DND-41 (cell line): ENCODE measurements around the gene IFI27L2.

Source experiments
- ATAC-seq: fragments of 200-7000 bp; cut with Tn5 transposase; 3 replicates; pipeline ENCODE4 v1.9.1; 2021; ENCODE audit warnings: low read depth; ENCODE audit not compliant: insufficient read depth
- DNase-seq: peaks from one replicate; pipeline ENCODE4 v3.0.0-alpha.2; 2020
- H2AFZ ChIP-seq: 2 replicates; pipeline ENCODE4 v1.6.0; 2012; ENCODE audit warnings: low read depth, low read length
- H3K27ac ChIP-seq: 2 replicates; pipeline ENCODE4 v1.5.1; 2012; ENCODE audit warnings: low read length, inconsistent platforms
- H3K27me3 ChIP-seq: fragments of 200-600 bp; sonication (generic); 2 replicates; pipeline ENCODE4 v1.6.0; 2012; ENCODE audit warnings: low read length, mild to moderate bottlenecking, inconsistent platforms; ENCODE audit not compliant: insufficient read depth, poor library complexity
- H3K36me3 ChIP-seq: 2 replicates; pipeline ENCODE4 v1.5.1; 2012; ENCODE audit warnings: low read length, inconsistent platforms; ENCODE audit not compliant: insufficient read depth
- H3K4me1 ChIP-seq: 2 replicates; pipeline ENCODE4 v1.5.1; 2012; ENCODE audit warnings: mild to moderate bottlenecking, low read length; ENCODE audit not compliant: insufficient read depth
- H3K4me2 ChIP-seq: 2 replicates; pipeline ENCODE4 v1.6.0; 2012; ENCODE audit warnings: mild to moderate bottlenecking, moderate library complexity, low read length, inconsistent platforms; ENCODE audit not compliant: insufficient read depth
- H3K4me3 ChIP-seq, 2 experiments: fragments of 200-600 bp in 1 of 2; shearing (Covaris generic) in 1 of 2; 2 replicates each; pipeline ENCODE4 v1.5.1; 2012 to 2016; ENCODE audit warnings: inconsistent platforms in 2 of 2, low read length in 2 of 2, mild to moderate bottlenecking in 2 of 2, low read depth in 1 of 2, moderate library complexity in 1 of 2
- H3K79me2 ChIP-seq: 2 replicates; pipeline ENCODE4 v1.6.0; 2012; ENCODE audit warnings: low read length, inconsistent platforms; ENCODE audit not compliant: insufficient read depth
- H3K9ac ChIP-seq: 2 replicates; pipeline ENCODE4 v1.6.0; 2012; ENCODE audit warnings: low read depth, mild to moderate bottlenecking, inconsistent platforms, low read length, moderate library complexity
- H3K9me3 ChIP-seq: 2 replicates; pipeline ENCODE4 v1.5.1; 2012; ENCODE audit warnings: low read length, moderate library complexity, mild to moderate bottlenecking, inconsistent platforms; ENCODE audit not compliant: insufficient read depth, severe bottlenecking
- H4K20me1 ChIP-seq: 2 replicates; pipeline ENCODE4 v1.6.0; 2012; ENCODE audit warnings: low read length; ENCODE audit not compliant: insufficient read depth
- EZH2 ChIP-seq: IDR thresholded peaks from 3 replicates; pipeline ENCODE4 v1.6.1; 2012; ENCODE audit warnings: borderline replicate concordance, low read depth, mild to moderate bottlenecking, moderate library complexity, low read length, inconsistent platforms; ENCODE audit not compliant: severe bottlenecking
- TF ChIP-seq, protein P1 (sequence below): IDR thresholded peaks from 2 replicates; pipeline ENCODE4 v1.5.1; 2012; ENCODE audit warnings: borderline replicate concordance, low read length, moderate library complexity, mild to moderate bottlenecking; ENCODE audit not compliant: poor library complexity, severe bottlenecking; ENCODE audit errors: extremely low read depth

The IFI27L2 gene

DNA sequence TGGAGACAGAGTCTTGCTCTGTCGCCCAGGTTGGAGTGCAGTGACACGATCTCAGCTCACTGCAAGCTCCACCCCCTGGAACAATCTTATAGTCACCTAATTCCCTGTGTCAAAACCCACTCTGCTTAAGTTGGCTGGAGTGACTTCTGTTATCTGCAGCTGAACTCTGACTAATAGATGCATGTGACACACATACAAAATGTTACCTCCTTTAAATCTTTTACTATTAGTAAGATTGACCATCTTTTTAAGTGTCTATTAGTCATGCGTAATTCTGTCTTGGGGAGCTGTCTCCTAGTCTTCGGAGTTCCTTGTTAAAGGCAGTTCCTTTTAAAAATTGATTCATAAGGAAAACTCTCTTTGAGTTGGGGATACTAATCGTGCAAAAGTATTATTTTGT lies 40.9 kb downstream of the IFI27L2 start:
- TF ChIP-seq EZH2 = no peak
- TF ChIP-seq, protein P1, sequence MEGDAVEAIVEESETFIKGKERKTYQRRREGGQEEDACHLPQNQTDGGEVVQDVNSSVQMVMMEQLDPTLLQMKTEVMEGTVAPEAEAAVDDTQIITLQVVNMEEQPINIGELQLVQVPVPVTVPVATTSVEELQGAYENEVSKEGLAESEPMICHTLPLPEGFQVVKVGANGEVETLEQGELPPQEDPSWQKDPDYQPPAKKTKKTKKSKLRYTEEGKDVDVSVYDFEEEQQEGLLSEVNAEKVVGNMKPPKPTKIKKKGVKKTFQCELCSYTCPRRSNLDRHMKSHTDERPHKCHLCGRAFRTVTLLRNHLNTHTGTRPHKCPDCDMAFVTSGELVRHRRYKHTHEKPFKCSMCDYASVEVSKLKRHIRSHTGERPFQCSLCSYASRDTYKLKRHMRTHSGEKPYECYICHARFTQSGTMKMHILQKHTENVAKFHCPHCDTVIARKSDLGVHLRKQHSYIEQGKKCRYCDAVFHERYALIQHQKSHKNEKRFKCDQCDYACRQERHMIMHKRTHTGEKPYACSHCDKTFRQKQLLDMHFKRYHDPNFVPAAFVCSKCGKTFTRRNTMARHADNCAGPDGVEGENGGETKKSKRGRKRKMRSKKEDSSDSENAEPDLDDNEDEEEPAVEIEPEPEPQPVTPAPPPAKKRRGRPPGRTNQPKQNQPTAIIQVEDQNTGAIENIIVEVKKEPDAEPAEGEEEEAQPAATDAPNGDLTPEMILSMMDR = no peak
- Histone ChIP-seq H2AFZ (no peak overlapping the region), H3K27ac (no peak overlapping the region), H3K4me3 (no peak overlapping the region), H4K20me1 (no peaks in the 10 kb centered on the region), H3K9ac (no peak overlapping the region), H3K4me2 (no peak overlapping the region), H3K79me2 (no peaks in the 10 kb centered on the region), H3K4me1 (no peaks in the 10 kb centered on the region), H3K36me3 (no peaks in the 10 kb centered on the region), H3K9me3 (no peaks in the 10 kb centered on the region), H3K27me3 (no peaks in the 10 kb centered on the region)
- ATAC-seq = no peak
- DNase-seq = no peak

DNA sequence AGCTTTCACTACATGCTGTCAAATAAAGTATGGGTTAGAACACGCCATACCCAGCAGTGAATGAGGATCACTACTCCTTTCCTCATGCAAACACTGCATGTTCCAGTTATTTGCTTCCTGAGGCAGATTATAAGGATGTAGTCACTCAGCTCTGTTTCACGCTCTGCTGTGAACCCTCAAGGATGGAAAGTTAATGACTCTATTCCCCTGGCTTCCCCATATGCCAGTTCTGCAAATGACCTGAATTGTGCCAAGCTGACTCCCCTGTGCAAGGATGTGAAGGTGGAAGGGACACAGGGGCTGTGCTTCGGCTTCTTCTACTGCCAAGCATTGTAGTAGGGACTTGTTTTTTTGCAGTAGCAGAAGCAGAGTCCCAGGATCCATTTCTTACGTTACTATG lies 41.5 kb downstream of the IFI27L2 start:
- Histone ChIP-seq H3K27me3 (no peaks in the 10 kb centered on the region), H4K20me1 (no peaks in the 10 kb centered on the region), H3K9me3 (no peaks in the 10 kb centered on the region), H3K79me2 (no peaks in the 10 kb centered on the region), H2AFZ (no peak overlapping the region), H3K27ac (no peak overlapping the region), H3K36me3 (no peaks in the 10 kb centered on the region), H3K4me2 (no peak overlapping the region), H3K4me1 (peaks cover 3% of the 10 kb centered on the region; the same call in 1 of the 2 replicates), H3K4me3 (no peak overlapping the region), H3K9ac (no peak overlapping the region)
- TF ChIP-seq, protein P1 = no peak
- no peak for TF ChIP-seq EZH2
- DNase-seq (no peak), ATAC-seq (no peak)

DNA sequence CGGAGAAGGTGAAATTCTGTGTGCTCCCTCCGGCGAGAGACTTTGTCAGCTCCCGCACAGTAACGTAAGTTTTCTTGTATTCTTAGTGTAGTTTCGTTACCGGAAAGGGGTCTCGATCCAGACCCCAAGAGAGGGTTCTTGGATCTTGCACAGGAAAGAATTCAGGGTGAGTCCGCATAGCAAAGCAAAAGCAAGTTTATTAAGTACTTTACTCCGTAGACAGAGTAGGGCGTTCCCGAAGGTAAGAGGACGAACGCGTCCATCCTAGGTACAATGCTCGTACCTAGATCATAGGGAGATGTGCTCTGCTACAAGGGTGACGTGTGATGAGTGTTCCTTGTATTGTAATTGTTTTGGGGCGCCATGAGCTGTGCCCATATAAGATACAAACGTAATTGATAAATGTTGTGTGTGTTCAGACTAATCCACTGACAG lies 48.0 kb downstream of the IFI27L2 start:
- Histone ChIP-seq H3K27ac (peak overlapping the region; percentile 88), H3K27me3 (no peaks in the 10 kb centered on the region), H3K4me2 (peak overlapping the region; percentile 87), H3K4me1 (peaks cover 51% of the 10 kb centered on the region), H3K79me2 (peaks cover 62% of the 10 kb centered on the region), H3K9me3 (no peaks in the 10 kb centered on the region), H2AFZ (peak overlapping the region; percentile 95), H3K36me3 (peaks cover 30% of the 10 kb centered on the region), H3K9ac (peak overlapping the region; percentile 90), H4K20me1 (peaks cover 31% of the 10 kb centered on the region), H3K4me3 (peak overlapping the region; percentile 69 to 71)
- no peak for DNase-seq
- peak; percentile 25 for ATAC-seq
- TF ChIP-seq, protein P1 = no peak
